ENCODE results near the gene PTPRN2.

PTPRN2 gene

GRCh38 chr7:158596309-158596708, 8.7 kb upstream of the PTPRN2 start:
- no peaks in the 10 kb centered on the region for H3K4me1 ChIP-seq (ENCODE audit: control insufficient read depth, insufficient read depth, low read length)

GRCh38 chr7:158595068-158595467, 7.4 kb upstream of the PTPRN2 start:
- no peak overlapping the region for H3K4me3 ChIP-seq (ENCODE audit: low read length)

More at GRCh38 chr7:158596309-158596708, 8.7 kb upstream of the PTPRN2 start:
- no peaks in the 10 kb centered on the region for H3K36me3 ChIP-seq (ENCODE audit: control insufficient read depth, insufficient read depth, low read length)
- H3K27ac ChIP-seq (ENCODE audit: low read depth, low read length): no peak overlapping the region
- H3K27me3 ChIP-seq (ENCODE audit: control insufficient read depth, insufficient read depth, low read length): no peaks in the 10 kb centered on the region
- H3K9ac ChIP-seq (ENCODE audit: low read length): no peak overlapping the region
- no peak overlapping the region for H3K4me3 ChIP-seq (ENCODE audit: low read length)

GRCh38 chr7:158592541-158592940, 4.9 kb upstream of the PTPRN2 start:
- Histone ChIP-seq H3K27ac (ENCODE audit: low read depth, low read length) (no peak overlapping the region), H3K36me3 (ENCODE audit: control insufficient read depth, insufficient read depth, low read length) (no peaks in the 10 kb centered on the region), H3K9ac (ENCODE audit: low read length) (no peak overlapping the region), H3K27me3 (ENCODE audit: control insufficient read depth, insufficient read depth, low read length) (no peaks in the 10 kb centered on the region), H3K4me3 (ENCODE audit: low read length) (no peak overlapping the region), H3K4me1 (ENCODE audit: control insufficient read depth, insufficient read depth, low read length) (no peaks in the 10 kb centered on the region)

More at GRCh38 chr7:158595068-158595467, 7.4 kb upstream of the PTPRN2 start:
- Histone ChIP-seq H3K27me3 (ENCODE audit: control insufficient read depth, insufficient read depth, low read length) (no peaks in the 10 kb centered on the region), H3K36me3 (ENCODE audit: control insufficient read depth, insufficient read depth, low read length) (no peaks in the 10 kb centered on the region), H3K4me1 (ENCODE audit: control insufficient read depth, insufficient read depth, low read length) (no peaks in the 10 kb centered on the region), H3K27ac (ENCODE audit: low read depth, low read length) (no peak overlapping the region), H3K9ac (ENCODE audit: low read length) (no peak overlapping the region)

- no peaks in the 10 kb centered on the region for H3K36me3 ChIP-seq (ENCODE audit: control insufficient read depth, insufficient read depth, low read length)
- no peaks in the 10 kb centered on the region for H3K27me3 ChIP-seq (ENCODE audit: control insufficient read depth, insufficient read depth, low read length)
- no peaks in the 10 kb centered on the region for H3K4me1 ChIP-seq (ENCODE audit: control insufficient read depth, insufficient read depth, low read length)
- no peak overlapping the region for H3K27ac ChIP-seq (ENCODE audit: low read depth, low read length)
- no peak overlapping the region for H3K9ac ChIP-seq (ENCODE audit: low read length)
- no peak overlapping the region for H3K4me3 ChIP-seq (ENCODE audit: low read length)
These were observed 4.3 kb upstream of the PTPRN2 start for GRCh38 chr7:158591944-158592343.

GRCh38 chr7:158590181-158590530, 2.5 kb upstream of the PTPRN2 start:
- no peak overlapping the region for H3K4me3 ChIP-seq (ENCODE audit: low read length)
- H3K36me3 ChIP-seq (ENCODE audit: control insufficient read depth, insufficient read depth, low read length): no peaks in the 10 kb centered on the region
- H3K27me3 ChIP-seq (ENCODE audit: control insufficient read depth, insufficient read depth, low read length): peaks cover 4% of the 10 kb centered on the region
- H3K27ac ChIP-seq (ENCODE audit: low read depth, low read length): no peak overlapping the region
- no peak overlapping the region for H3K9ac ChIP-seq (ENCODE audit: low read length)
- peaks cover 7% of the 10 kb centered on the region for H3K4me1 ChIP-seq (ENCODE audit: control insufficient read depth, insufficient read depth, low read length)

- H3K27ac ChIP-seq (ENCODE audit: low read depth, low read length): no peak overlapping the region
- peaks cover 7% of the 10 kb centered on the region for H3K27me3 ChIP-seq (ENCODE audit: control insufficient read depth, insufficient read depth, low read length)
These were observed 2.0 kb upstream of the PTPRN2 start for GRCh38 chr7:158589653-158590052.

GRCh38 chr7:158588878-158589442, 1.3 kb upstream of the PTPRN2 start:
- no peak overlapping the region for H3K27ac ChIP-seq (ENCODE audit: low read depth, low read length)
- H3K36me3 ChIP-seq (ENCODE audit: control insufficient read depth, insufficient read depth, low read length): no peaks in the 10 kb centered on the region
- peaks cover 9% of the 10 kb centered on the region for H3K27me3 ChIP-seq (ENCODE audit: control insufficient read depth, insufficient read depth, low read length)
- peaks cover 7% of the 10 kb centered on the region for H3K4me1 ChIP-seq (ENCODE audit: control insufficient read depth, insufficient read depth, low read length)
- H3K9ac ChIP-seq (ENCODE audit: low read length): no peak overlapping the region
- H3K4me3 ChIP-seq (ENCODE audit: low read length): no peak overlapping the region

More at GRCh38 chr7:158589653-158590052, 2.0 kb upstream of the PTPRN2 start:
- Histone ChIP-seq H3K4me3 (ENCODE audit: low read length) (no peak overlapping the region), H3K9ac (ENCODE audit: low read length) (no peak overlapping the region), H3K36me3 (ENCODE audit: control insufficient read depth, insufficient read depth, low read length) (no peaks in the 10 kb centered on the region), H3K4me1 (ENCODE audit: control insufficient read depth, insufficient read depth, low read length) (peaks cover 7% of the 10 kb centered on the region)

GRCh38 chr7:158588085-158588877, 658 bp upstream of the PTPRN2 start:
- no peak overlapping the region for H3K27ac ChIP-seq (ENCODE audit: low read depth, low read length)
- no peaks in the 10 kb centered on the region for H3K36me3 ChIP-seq (ENCODE audit: control insufficient read depth, insufficient read depth, low read length)
- H3K27me3 ChIP-seq (ENCODE audit: control insufficient read depth, insufficient read depth, low read length): peaks cover 9% of the 10 kb centered on the region
- no peak overlapping the region for H3K4me3 ChIP-seq (ENCODE audit: low read length)
- H3K4me1 ChIP-seq (ENCODE audit: control insufficient read depth, insufficient read depth, low read length): peaks cover 7% of the 10 kb centered on the region
- no peak overlapping the region for H3K9ac ChIP-seq (ENCODE audit: low read length)

- Histone ChIP-seq H3K36me3 (ENCODE audit: control insufficient read depth, insufficient read depth, low read length) (no peaks in the 10 kb centered on the region), H3K27ac (ENCODE audit: low read depth, low read length) (no peak overlapping the region), H3K4me1 (ENCODE audit: control insufficient read depth, insufficient read depth, low read length) (peaks cover 7% of the 10 kb centered on the region), H3K4me3 (ENCODE audit: low read length) (peak overlapping the region; percentile 15), H3K9ac (ENCODE audit: low read length) (no peak overlapping the region), H3K27me3 (ENCODE audit: control insufficient read depth, insufficient read depth, low read length) (peaks cover 9% of the 10 kb centered on the region)
These were observed 993 bp downstream of the PTPRN2 start for GRCh38 chr7:158586499-158587161.

GRCh38 chr7:158585721-158586498, 1.7 kb downstream of the PTPRN2 start:
- no peak overlapping the region for H3K9ac ChIP-seq (ENCODE audit: low read length)
- H3K36me3 ChIP-seq (ENCODE audit: control insufficient read depth, insufficient read depth, low read length): no peaks in the 10 kb centered on the region
- H3K4me1 ChIP-seq (ENCODE audit: control insufficient read depth, insufficient read depth, low read length): peaks cover 7% of the 10 kb centered on the region
- H3K27me3 ChIP-seq (ENCODE audit: control insufficient read depth, insufficient read depth, low read length): peaks cover 9% of the 10 kb centered on the region
- H3K4me3 ChIP-seq (ENCODE audit: low read length): peak overlapping the region; percentile 6
- no peak overlapping the region for H3K27ac ChIP-seq (ENCODE audit: low read depth, low read length)

- H3K4me1 ChIP-seq (ENCODE audit: control insufficient read depth, insufficient read depth, low read length): peaks cover 7% of the 10 kb centered on the region
- H3K4me3 ChIP-seq (ENCODE audit: low read length): no peak overlapping the region
- no peak overlapping the region for H3K27ac ChIP-seq (ENCODE audit: low read depth, low read length)
- peaks cover 9% of the 10 kb centered on the region for H3K27me3 ChIP-seq (ENCODE audit: control insufficient read depth, insufficient read depth, low read length)
- H3K9ac ChIP-seq (ENCODE audit: low read length): no peak overlapping the region
- H3K36me3 ChIP-seq (ENCODE audit: control insufficient read depth, insufficient read depth, low read length): no peaks in the 10 kb centered on the region
These were observed 3.2 kb downstream of the PTPRN2 start for GRCh38 chr7:158584407-158584806.

- H3K4me3 ChIP-seq (ENCODE audit: low read length): no peak overlapping the region
- H3K4me1 ChIP-seq (ENCODE audit: control insufficient read depth, insufficient read depth, low read length): peaks cover 7% of the 10 kb centered on the region
- peaks cover 9% of the 10 kb centered on the region for H3K27me3 ChIP-seq (ENCODE audit: control insufficient read depth, insufficient read depth, low read length)
- H3K9ac ChIP-seq (ENCODE audit: low read length): no peak overlapping the region
- H3K27ac ChIP-seq (ENCODE audit: low read depth, low read length): no peak overlapping the region
- no peaks in the 10 kb centered on the region for H3K36me3 ChIP-seq (ENCODE audit: control insufficient read depth, insufficient read depth, low read length)
These were observed 3.8 kb downstream of the PTPRN2 start for GRCh38 chr7:158583810-158584209.
